22Rv1 (cell line): Measurements from ENCODE around the gene C1QTNF12.

Experiments
- ZFX ChIP-seq: fragments of 450-650 bp; IDR thresholded peaks from 2 replicates; pipeline ENCODE4 v1.6.1; 2017; ENCODE audit warnings: antibody characterized with exemption, borderline replicate concordance
- TF ChIP-seq, protein P1 (sequence below): fragments of 450-650 bp; IDR thresholded peaks from 2 replicates; pipeline ENCODE4 v1.5.1; 2017; ENCODE audit warnings: mild to moderate bottlenecking

DNA sequence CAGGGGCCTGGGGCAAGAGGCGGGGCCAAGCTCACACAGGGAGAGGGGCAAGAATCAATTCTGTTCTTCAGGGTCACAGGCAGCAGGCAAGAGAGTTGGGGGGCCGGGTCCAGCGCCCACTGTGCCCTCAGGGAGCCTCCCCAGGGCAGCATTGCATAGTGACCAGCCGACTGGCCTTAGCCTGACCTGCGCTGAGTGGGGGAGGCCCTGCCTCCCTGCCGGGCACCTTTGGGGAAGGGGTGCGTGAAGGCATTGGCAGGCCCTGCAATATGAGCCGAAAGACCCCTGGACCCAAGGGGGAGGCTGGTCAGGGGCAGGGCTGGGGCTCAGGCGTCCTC lies 45.9 kb upstream of the C1QTNF12 start:
- TF ChIP-seq, protein P1, sequence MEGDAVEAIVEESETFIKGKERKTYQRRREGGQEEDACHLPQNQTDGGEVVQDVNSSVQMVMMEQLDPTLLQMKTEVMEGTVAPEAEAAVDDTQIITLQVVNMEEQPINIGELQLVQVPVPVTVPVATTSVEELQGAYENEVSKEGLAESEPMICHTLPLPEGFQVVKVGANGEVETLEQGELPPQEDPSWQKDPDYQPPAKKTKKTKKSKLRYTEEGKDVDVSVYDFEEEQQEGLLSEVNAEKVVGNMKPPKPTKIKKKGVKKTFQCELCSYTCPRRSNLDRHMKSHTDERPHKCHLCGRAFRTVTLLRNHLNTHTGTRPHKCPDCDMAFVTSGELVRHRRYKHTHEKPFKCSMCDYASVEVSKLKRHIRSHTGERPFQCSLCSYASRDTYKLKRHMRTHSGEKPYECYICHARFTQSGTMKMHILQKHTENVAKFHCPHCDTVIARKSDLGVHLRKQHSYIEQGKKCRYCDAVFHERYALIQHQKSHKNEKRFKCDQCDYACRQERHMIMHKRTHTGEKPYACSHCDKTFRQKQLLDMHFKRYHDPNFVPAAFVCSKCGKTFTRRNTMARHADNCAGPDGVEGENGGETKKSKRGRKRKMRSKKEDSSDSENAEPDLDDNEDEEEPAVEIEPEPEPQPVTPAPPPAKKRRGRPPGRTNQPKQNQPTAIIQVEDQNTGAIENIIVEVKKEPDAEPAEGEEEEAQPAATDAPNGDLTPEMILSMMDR: no peak
- no peak for TF ChIP-seq ZFX
